HL-60 (cell line): ENCODE results near the gene PDRG1.

ENCODE experiments used
- DNase-seq, 2 experiments: peaks; one replicate each; pipeline ENCODE4 v3.0.0-alpha.2; 2010 to 2020; ENCODE audit warnings: low read depth in 1 of 2, low spot score in 1 of 2
- H3K27ac ChIP-seq: fragments of 250-450 bp; sonication (Bioruptor Pico); replicated peaks from 2 replicates; pipeline ENCODE4 v1.5.1; 2020; ENCODE audit warnings: mild to moderate bottlenecking, moderate library complexity
- H3K27me3 ChIP-seq: fragments of 250-450 bp; sonication (Bioruptor Pico); 2 replicates; pipeline ENCODE4 v1.5.1; 2021; ENCODE audit warnings: mild to moderate bottlenecking, moderate library complexity; ENCODE audit not compliant: insufficient read depth, poor library complexity, severe bottlenecking
- H3K4me3 ChIP-seq: replicated peaks from 2 replicates; pipeline ENCODE4 v1.5.1; 2011; ENCODE audit warnings: mild to moderate bottlenecking, control low read depth, low read length; ENCODE audit not compliant: insufficient read depth
- CTCF ChIP-seq: IDR thresholded peaks from one replicate; pipeline ENCODE4 v1.5.1; 2011; ENCODE audit warnings: low read length, control low read depth, inconsistent platforms; ENCODE audit not compliant: insufficient read depth
- GABPA ChIP-seq: IDR thresholded peaks from 2 replicates; pipeline ENCODE4 v1.6.1; 2012; ENCODE audit warnings: low read depth
- POLR2AphosphoS5 ChIP-seq: IDR thresholded peaks from 2 replicates; pipeline ENCODE4 v1.6.1; 2012; ENCODE audit warnings: low read depth
- REST ChIP-seq: IDR thresholded peaks from 2 replicates; pipeline ENCODE4 v1.6.1; 2012; ENCODE audit warnings: low read depth; ENCODE audit not compliant: insufficient replicate concordance
- SPI1 ChIP-seq: IDR thresholded peaks from 2 replicates; pipeline ENCODE4 v1.6.1; 2012; ENCODE audit warnings: low read depth, mild to moderate bottlenecking, borderline replicate concordance

PDRG1 gene

GRCh38 chr20:31914170-31914569 lies 37.7 kb downstream of the PDRG1 start:
- Histone ChIP-seq H3K27me3 (no peaks in the 10 kb centered on the region), H3K27ac (no peak overlapping the region), H3K4me3 (no peak overlapping the region)
- no peak for DNase-seq
- TF ChIP-seq GABPA (no peak), CTCF (no peak), POLR2AphosphoS5 (no peak), REST (no peak), SPI1 (no peak)

- no peak for DNase-seq
- no peak for TF ChIP-seq CTCF
- no peak for TF ChIP-seq SPI1
- Histone ChIP-seq H3K27me3 (no peaks in the 10 kb centered on the region), H3K27ac (no peak overlapping the region), H3K4me3 (no peak overlapping the region)
Observed at GRCh38 chr20:31913431-31914157, 38.3 kb downstream of the PDRG1 start.

- Histone ChIP-seq H3K4me3 (no peak overlapping the region), H3K27ac (no peak overlapping the region), H3K27me3 (no peaks in the 10 kb centered on the region)
- no peak for TF ChIP-seq SPI1
- no peak for TF ChIP-seq POLR2AphosphoS5
- TF ChIP-seq CTCF, result no peak
- no peak for TF ChIP-seq REST
- no peak for DNase-seq
Observed at GRCh38 chr20:31910071-31910803, 41.6 kb downstream of the PDRG1 start.
